ENCODE measurements around the gene SNAPC4. TPM values are rescaled to one million over a fixed set of nuclear protein-coding genes. Genes with fewer than 3 reads are reported as not detected.

The SNAPC4 gene
- total RNA-seq, 1 donor from 2014 or later = 15.7 TPM

DNA sequence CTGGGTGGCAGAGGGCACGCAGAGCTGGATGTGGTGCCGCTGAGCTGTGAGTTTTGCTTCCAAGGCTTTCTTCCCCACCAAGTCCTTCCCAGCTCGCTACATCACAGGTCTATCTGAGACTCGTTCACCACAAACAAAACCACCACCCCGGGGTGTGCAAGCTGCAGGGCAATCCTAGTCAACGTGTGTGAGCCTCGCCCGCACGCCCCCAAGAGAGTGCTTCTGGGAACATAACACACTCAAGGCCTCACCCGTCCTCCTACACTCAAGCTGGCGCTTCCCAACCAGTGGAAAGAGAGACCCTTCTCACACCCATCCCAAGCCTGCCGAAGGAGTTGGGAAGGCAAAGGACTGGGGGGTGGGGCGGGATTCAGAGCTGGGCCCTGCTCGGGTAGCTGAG lies 10.6 kb downstream of the SNAPC4 start:
- Mint-ChIP-seq H3K27ac (no peak overlapping the region), H3K27me3 (no peaks in the 10 kb centered on the region), H3K36me3 (peaks cover 17% of the 10 kb centered on the region), H3K4me1 (ENCODE audit: unreplicated experiment) (no peaks in the 10 kb centered on the region), H3K4me3 (no peak overlapping the region), H3K9me3 (no peaks in the 10 kb centered on the region)
- no peak for DNase-seq (ENCODE audit: extremely low spot score, unreplicated experiment)
- TF ChIP-seq, protein P1, sequence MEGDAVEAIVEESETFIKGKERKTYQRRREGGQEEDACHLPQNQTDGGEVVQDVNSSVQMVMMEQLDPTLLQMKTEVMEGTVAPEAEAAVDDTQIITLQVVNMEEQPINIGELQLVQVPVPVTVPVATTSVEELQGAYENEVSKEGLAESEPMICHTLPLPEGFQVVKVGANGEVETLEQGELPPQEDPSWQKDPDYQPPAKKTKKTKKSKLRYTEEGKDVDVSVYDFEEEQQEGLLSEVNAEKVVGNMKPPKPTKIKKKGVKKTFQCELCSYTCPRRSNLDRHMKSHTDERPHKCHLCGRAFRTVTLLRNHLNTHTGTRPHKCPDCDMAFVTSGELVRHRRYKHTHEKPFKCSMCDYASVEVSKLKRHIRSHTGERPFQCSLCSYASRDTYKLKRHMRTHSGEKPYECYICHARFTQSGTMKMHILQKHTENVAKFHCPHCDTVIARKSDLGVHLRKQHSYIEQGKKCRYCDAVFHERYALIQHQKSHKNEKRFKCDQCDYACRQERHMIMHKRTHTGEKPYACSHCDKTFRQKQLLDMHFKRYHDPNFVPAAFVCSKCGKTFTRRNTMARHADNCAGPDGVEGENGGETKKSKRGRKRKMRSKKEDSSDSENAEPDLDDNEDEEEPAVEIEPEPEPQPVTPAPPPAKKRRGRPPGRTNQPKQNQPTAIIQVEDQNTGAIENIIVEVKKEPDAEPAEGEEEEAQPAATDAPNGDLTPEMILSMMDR (conservative IDR thresholded peaks at IDR 0.05) = no peak

- DNase-seq (ENCODE audit: extremely low spot score, unreplicated experiment) = no peak
- no peaks in the 10 kb centered on the region for H3K4me1 Mint-ChIP-seq (ENCODE audit: unreplicated experiment)
- no peaks in the 10 kb centered on the region for H3K9me3 Mint-ChIP-seq
- peaks cover 17% of the 10 kb centered on the region for H3K36me3 Mint-ChIP-seq
- TF ChIP-seq, protein P1 (conservative IDR thresholded peaks at IDR 0.05) = no peak
- H3K27me3 Mint-ChIP-seq = no peaks in the 10 kb centered on the region
- no peak overlapping the region for H3K27ac Mint-ChIP-seq
- H3K4me3 Mint-ChIP-seq = no peak overlapping the region
Observed at GRCh38 chr9:136387217-136387616, 12.8 kb downstream of the SNAPC4 start.

- Mint-ChIP-seq H3K9me3 (no peaks in the 10 kb centered on the region), H3K4me3 (no peak overlapping the region), H3K27ac (no peak overlapping the region), H3K4me1 (ENCODE audit: unreplicated experiment) (no peaks in the 10 kb centered on the region), H3K27me3 (no peaks in the 10 kb centered on the region), H3K36me3 (peaks cover 12% of the 10 kb centered on the region)
- DNase-seq (ENCODE audit: extremely low spot score, unreplicated experiment) = no peak
- TF ChIP-seq, protein P1 (conservative IDR thresholded peaks at IDR 0.05) = no peak
Observed at GRCh38 chr9:136386018-136386417, 14.0 kb downstream of the SNAPC4 start.

- Mint-ChIP-seq H3K9me3 (no peaks in the 10 kb centered on the region), H3K27me3 (no peaks in the 10 kb centered on the region), H3K36me3 (peaks cover 11% of the 10 kb centered on the region), H3K4me1 (ENCODE audit: unreplicated experiment) (no peaks in the 10 kb centered on the region), H3K4me3 (no peak overlapping the region), H3K27ac (no peak overlapping the region)
- TF ChIP-seq, protein P1 (conservative IDR thresholded peaks at IDR 0.05) = no peak
- no peak for DNase-seq (ENCODE audit: extremely low spot score, unreplicated experiment)
Observed at GRCh38 chr9:136385015-136385414, 15.0 kb downstream of the SNAPC4 start.

- no peaks in the 10 kb centered on the region for H3K27me3 Mint-ChIP-seq
- H3K27ac Mint-ChIP-seq = no peak overlapping the region
- peaks cover 7% of the 10 kb centered on the region for H3K36me3 Mint-ChIP-seq
Observed at GRCh38 chr9:136383436-136383835, 16.5 kb downstream of the SNAPC4 start.

More at GRCh38 chr9:136383436-136383835, 16.5 kb downstream of the SNAPC4 start:
- no peaks in the 10 kb centered on the region for H3K9me3 Mint-ChIP-seq
- TF ChIP-seq, protein P1 (conservative IDR thresholded peaks at IDR 0.05) = no peak
- no peaks in the 10 kb centered on the region for H3K4me1 Mint-ChIP-seq (ENCODE audit: unreplicated experiment)
- no peak overlapping the region for H3K4me3 Mint-ChIP-seq
- no peak for DNase-seq (ENCODE audit: extremely low spot score, unreplicated experiment)
